GM19395 (cell line): Measurements from ENCODE around the gene ZNF766.
"Not testable (repeated sequence)": the region's sequence is repeated elsewhere in the genome, so short reads cannot be mapped to it uniquely, and the experiment has no call there.

Experiments
- ATAC-seq: cut with Tn5 transposase; IDR thresholded peaks from one replicate; pipeline ENCODE4 v1.9.1; 2021; ENCODE audit warnings: mild to moderate bottlenecking, moderate library complexity; ENCODE audit not compliant: unreplicated experiment

The ZNF766 gene

DNA sequence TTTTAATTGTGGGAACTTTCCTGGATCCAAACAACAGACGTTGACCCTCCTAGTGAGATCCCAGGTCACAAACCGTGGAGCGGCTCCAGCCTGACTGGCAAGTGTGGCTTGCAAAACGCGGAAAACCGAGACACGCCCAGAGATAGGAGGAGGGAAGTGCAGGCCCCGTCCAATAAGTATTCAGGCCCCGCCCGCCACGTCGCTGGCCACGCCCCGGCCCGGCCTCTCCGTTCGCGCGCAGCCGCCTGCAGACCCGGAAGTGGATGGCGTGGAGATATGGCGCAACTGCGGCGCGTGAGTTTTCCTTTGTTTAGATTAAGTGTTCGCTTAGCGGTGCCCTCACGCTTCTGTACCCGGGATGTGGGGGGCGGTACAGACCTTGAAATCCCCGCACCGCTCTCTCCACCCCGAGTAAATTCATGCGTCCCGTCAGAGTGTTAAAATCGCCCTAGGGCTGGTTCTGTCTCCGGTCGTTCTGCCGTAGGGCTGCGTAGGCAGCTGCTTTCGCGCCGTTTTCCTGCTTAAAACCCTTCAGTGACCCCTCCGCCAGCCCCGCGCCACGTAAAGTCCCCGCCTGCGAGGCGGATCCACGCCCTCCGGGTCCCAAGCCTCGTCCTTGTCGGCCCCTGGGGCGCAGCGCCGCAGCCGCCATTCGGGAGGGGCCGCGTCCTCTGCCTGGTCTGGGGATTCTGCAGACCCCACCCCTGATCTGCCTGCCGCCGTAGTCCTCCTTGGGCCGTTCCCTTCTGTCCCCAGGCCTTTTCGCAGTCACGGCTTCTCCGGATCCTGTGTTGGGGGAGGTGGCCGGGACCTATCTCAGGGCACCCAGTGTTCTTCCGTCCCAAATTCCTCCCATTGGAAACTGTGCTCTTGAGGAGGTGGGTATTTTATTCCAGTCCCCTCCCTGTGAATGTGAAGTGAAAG, at the start of gene ZNF766:
Gene ZNF766, plus strand, starts transcription at position 250 of the 924 bp plus-strand sequence. Its CDS starts 27 bp downstream, at position 277.
- ATAC-seq: peak; percentile 93

DNA sequence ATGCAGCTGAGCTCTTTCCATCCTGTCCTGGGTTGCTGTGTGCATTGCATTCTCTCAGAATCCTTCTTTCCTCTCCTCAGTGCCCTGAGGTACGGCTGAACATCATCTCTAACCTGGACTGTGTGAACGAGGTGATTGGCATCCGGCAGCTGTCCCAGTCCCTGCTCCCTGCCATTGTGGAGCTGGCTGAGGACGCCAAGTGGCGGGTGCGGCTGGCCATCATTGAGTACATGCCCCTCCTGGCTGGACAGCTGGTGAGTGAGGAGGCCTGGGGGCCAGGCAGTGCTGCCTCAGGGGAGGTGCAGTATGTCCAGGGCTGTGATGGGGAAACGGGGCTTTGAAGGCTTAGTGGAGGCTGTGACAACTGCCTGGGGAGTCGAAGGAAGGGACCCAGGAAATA, 49.8 kb upstream of the ZNF766 start:
- ATAC-seq: no peak

DNA sequence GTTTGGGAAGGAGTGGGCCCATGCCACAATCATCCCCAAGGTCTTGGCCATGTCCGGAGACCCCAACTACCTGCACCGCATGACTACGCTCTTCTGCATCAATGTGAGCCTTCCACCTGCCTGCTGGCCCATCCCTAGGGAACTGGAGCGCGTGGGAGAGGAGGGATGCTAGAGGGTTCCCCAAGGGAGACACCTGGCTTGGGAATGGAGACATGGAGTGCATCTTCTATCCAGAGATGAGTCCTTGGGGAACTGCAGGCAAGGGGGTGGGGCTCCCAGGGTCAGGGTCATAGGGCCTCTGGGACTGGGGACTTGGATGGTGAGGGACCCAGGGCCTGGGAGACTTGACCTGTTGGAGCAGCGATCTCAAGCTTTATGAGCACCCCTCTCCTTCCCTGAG, 48.4 kb upstream of the ZNF766 start:
- ATAC-seq: no peak

DNA sequence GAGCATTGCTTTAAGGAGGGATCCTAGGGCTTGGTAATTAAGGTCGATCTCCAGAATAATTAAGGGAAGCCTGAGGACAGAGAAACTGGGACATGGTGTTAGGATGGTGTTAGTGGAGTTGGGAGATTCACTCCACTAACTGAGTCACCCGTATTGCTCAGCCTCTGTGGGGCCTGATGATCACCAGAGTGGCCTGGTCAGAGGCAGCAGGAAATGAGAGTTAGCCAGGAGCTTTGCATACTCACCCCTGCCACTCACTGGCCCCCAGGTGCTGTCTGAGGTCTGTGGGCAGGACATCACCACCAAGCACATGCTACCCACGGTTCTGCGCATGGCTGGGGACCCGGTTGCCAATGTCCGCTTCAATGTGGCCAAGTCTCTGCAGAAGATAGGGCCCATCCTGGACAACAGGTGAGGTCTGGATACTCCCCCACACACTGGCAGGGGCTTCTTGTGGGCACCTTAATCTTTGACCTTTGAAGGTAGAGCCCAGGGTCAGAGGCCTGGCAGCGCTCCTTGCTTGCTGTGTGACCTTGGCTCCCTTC, 47.5 kb upstream of the ZNF766 start:
- ATAC-seq: no peak

DNA sequence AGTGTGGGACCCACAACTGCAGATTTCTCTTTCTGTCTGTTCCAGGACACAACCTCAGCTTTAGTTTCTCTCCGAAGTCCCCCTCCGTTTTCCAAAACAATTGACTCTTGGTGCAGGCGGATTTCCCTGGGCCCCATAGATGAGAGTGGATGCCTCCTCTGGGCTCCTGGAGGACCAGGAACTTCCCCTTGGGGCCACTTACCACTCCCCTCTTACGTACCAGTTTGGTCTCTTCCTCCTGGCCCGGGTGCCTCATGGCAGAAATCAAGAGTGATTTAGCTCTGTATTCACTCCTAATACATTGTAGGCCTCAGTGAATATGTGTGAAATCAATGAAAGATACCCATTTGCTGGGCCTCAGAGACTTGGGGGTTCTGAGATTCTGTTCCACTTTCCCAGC, 45.2 kb upstream of the ZNF766 start:
- no peak for ATAC-seq

DNA sequence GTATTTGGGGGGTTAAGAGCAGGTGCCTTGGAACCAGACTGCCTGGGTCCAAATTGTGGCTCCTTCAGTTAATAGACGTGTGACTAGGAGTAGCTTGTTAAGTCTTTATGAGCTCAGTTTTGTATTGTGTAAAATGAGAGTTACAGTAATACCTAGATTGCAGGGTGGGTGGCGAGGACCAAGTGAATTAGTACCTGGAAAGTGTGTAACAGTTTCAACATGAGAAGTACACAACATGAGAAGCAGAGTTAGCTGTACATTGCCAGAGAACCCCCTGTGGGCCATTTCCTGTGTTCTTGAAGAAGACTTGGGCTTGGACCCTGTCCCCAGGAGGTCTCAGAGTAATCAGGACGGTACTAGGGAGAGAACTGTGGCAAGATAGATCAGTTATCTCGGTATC, 42.7 kb upstream of the ZNF766 start:
- ATAC-seq: no peak

DNA sequence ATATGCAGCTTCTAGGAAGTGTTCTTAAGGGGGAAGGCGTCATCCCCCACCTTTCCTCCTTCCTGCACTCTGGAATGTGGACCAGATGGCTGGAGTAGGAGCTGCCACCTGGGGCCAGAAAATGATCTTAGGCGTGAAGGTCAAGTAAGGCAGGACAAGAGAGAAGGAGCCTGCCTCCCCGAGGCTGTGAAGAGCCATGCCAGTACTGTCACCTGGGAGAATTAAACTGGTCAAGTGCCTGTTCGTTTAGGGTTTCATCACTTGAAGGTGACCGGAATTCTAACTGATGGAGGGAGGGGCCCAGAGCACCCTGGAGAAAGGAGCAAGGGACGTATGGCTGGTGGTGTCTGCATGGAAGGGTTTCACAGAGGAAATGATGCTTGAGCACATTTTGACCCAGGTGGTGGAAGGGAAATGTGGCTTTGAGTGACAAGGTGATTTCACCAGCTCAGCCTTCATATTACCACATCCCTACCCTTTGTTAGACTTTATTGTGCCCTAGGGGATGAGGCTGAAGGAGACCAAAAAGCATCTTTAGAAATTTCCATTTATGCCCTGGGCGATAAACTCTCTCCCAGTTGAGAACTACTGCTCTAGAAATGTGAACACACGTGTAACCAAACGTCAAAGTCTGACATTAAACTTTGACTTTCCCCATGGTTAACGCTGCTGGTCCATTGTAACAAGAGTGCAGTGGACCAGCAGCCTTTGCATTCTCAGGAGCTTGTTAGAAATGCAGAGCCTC, 42.0 kb upstream of the ZNF766 start:
- ATAC-seq: no peak

DNA sequence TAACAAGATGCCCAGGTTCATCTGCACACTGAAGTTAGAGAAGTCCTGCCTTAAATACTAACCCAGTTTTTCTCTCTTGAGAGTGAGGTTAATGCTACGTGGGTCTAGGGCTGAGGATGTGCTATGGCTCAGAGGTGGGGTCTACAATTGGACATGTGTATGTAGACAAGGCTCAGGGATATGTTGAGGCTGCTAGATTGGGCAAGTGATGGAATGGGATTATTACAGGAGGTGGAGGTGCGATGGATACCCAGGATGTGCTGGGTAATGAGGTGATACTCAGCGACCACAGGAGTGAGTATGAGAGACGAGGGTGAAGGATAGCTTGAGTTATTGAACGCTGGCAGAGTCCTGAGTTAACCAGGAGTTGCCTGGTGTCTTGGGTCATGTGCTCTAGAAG, 41.4 kb upstream of the ZNF766 start:
- ATAC-seq: no peak

DNA sequence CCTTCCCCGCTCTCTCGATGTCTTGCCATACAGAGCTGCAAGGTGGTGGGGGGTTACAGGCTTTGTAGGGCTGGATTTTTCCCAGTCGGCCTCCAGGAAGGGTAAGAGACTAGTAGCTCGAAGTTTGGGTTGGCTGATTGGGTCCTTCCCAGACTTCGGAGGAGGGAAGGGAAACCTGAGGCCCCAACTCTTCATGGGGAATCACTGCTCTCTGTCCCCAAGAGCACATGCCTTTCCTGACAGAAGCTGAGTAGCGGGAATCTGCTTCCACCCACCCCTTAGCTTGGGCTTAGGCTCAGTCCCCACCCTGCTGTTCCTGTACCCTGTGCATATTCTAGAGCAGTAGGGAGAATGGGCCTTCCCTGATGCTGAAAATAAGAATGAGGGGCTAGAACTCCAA, 39.9 kb upstream of the ZNF766 start:
- ATAC-seq: no peak

DNA sequence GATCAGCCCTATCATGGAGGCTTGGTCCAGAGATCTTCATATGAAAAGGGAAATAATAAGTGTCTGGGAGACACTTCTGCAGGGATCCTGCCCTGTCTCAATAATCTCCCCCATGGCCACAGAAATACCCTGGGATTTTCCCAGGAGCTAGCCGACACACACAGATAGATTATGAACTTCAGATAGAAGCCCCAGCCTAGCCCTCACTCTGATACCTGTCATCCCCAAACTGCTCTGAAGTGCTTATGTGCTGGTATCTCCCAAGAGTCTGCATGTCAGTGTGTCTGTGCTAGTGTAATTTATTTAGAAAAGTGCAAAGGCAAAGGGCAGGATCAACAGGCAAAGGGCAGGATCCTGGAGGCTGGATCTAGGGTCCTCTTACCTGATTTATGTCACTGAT, 38.7 kb upstream of the ZNF766 start:
- no peak for ATAC-seq

DNA sequence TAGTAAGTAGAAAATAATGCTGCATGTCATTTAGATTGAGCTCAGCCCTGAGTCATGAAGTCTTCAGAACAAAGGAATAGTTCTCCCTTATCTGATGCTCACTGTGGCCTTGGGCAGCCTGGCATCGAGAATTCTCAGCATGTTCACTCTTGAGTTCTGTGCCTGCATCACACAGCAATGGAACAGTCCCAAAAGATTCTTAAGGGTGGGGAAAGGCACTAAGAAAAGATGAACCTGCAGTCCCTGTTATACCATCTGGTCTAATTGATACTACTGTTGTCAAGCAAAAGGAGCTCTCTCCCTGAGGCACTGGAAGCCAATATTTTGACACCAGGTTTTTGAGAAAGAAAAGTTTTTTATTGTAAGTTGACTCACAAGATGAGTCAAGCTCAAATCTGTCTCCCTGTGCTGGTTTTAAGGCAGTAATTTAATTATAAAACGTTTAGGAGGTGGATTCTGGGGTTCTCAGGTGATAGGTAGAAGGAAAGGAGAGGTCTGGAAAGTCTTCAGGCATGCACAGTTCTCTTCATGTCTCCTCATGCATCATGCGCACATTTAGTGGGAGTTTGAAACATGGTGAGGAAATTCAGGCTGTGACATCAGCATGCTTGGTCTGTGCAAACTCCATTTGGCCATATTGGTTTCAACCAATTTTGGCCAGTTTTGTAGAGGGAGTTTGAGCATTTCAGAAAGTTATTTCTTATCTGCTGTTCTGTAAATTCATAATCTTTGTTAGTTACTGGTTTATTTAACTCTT, 38.1 kb upstream of the ZNF766 start:
- ATAC-seq: no peak

DNA sequence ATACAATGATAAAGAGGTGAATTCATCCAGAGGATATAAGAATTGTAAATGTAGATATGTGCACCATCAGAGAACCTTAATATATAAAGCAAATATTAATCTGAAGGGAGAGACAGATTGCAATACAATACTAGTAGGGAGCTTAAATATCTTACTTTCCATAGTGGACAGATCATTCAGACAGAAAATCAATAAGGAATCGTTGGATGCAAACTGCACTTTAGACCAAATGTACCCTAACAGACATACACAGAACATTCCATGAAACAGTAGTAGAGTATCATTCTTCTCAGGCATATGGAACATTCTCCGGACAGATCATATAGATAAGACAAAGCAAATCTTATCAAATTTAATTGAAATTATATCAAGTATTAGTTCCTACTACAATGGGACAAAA, 35.0 kb upstream of the ZNF766 start:
- ATAC-seq: no peak

DNA sequence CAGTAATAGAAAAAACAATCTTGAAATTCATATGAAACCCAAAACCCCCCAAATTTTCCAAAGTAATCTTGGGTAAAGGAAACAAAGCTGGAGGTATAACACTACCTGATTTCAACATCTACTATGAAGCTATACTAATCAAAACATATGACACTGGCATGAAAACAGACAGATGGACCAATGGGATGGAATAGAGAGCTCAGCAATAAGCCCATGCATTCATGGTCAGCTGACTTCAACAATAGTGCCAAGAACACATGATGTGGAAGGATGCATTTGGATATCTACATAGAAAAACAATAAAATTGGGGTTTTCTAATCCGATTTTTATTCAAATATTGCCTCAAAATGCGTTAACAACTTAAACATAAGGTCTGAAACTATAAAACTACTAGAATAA, 32.2 kb upstream of the ZNF766 start:
- no peak for ATAC-seq

DNA sequence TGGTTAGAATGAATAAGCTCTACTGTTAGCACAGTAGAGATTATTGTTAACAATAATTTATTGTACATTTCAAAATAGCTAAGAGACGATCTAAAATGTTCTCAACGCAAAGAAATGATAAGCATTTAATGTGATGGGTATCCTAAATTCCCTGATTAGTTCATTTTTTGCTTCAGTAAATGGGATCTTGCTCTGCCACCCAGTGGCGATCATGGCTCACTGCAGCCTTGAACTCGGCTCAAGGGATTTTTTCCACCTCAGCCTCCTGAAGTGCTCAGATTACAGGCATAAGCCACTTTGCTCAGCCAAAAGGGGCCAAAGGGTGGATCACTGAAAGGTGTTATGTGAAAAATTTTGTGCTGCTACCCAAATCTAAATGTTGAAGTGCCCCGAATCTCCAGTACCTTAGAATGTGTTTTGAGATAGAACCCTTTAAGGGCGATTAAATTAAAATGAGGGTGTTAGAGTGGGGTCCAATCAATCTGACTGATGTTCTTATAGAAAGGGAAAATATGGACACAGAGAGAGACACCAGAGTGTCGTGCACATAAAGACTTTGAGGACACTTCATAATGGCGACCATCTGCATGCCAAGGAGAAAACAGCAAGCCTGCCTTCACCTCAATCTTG, 31.5 kb upstream of the ZNF766 start:
- no peak for ATAC-seq

DNA sequence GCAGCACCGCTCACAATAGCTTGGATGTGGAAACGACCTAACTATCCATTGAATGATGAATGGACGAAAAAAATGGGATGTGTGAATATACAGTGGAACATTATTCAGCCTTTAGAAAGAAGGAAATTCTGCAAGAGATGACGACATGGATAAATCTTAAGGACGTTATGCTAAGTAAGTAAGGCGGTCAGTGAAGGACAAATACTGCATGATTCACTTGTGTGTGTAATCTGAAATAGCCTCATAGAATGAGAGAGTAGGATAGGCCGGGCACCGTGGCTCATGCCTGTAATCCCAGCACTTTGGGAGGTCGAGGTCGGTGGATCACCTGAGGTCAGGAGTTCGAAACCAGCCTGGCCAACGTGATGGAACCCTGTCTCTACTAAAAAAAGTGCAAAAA, 25.4 kb upstream of the ZNF766 start:
- no peak for ATAC-seq

DNA sequence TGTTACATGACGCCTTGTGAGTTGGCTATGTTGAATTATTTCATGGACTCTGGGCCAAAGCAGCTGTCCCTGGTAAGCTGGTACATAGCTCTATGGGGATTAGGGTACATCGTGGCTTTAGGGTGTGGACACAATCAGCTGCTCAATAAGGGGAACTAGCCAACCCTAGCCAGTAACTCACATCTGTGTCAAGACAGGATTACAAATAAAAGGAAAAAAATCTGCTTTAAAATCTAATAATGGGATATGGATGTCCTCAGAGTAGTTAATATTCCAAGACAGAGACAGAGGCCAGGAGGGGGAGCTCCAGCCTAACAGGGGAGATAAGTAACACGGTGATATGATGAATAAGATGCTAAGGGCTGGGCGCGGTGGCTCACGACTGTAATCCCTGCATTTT, 21.1 kb upstream of the ZNF766 start:
- no peak for ATAC-seq

DNA sequence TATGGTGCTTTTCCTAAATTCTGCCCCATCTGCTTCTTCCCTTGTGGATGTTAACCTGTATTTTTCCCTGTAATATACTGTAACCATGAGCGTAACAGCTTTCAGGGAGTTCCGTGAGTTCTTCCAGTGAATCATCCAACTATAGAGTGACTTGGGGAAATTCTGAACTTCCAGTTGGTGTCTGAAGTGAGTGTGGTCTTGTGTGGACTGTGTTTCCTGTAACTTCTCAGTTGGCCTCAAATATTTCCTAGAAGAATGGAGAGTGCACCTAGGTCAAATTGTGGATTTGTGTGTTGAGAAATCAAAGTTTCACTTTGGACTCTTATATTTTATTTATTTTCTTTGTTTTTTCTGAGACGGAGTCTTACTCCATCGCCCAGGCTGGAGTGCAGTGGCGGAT, 11.0 kb upstream of the ZNF766 start:
- no peak for ATAC-seq

DNA sequence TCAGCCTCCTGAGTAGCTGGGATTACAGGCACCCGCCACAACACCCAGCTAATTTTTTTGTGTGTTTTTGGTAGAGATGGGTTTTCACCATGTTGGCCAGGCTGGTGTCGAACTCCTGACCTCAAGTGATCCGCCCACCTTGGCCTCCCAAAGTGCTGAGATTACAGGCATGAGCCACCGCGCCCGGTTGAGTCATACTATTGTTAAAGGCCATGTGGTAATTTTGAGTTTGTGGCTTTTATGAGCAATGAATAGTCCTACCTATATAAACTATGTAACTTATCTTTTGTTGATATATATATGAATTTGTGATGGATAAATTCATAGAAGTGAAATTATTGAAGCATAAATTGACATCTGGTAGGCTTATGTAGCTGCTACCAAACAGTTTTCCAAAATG, 3.8 kb upstream of the ZNF766 start:
- not testable (repeated sequence) for ATAC-seq

DNA sequence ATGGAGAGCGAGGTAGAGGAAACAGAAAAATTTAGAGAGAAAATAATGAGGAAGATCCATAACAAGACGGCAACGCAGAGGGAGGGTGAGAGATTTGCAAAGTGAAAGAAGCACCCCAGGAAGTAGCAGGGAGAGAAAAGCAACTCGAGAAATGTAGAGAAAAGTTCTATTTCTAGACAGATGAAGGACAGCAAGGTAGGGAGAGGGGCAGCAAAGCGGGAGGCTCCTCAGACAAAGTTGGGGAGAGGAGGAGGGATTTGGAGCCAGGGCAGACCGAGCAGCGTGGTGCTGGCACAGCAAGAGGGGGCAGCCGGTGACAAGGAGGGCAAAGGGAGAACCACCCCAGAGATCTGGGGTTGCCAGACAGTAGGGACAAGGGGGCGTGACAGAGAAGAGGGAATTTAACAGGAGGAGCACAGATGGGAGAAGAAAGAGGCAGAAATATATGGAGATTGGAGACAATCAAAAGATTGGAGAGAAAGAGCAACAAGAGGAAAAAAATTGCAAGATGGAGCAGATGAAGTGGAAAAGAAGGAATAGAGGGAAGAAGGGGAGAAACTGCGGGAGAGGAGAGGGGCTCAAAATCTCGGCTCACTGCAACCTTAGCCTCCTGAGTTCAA, 989 bp downstream of the ZNF766 start:
- ATAC-seq: no peak

DNA sequence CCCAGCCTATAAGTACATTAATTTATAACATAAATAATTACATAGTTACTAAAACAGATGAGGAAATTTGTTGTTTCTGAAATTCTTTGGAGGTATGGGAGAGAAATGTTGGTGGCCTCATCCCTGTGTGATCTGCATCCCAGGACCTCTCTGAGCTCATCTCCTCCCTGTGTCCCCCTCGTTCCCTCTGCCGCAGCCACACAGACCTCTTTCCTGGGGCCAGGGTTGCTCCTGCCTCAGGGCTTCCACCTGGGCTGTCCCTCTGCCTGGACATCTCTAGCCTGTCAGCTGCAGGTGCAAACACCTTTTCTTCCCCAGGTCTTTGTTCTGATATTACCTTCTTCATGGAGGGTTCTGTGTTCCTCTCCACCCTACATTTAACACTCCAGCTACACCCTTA, 3.9 kb downstream of the ZNF766 start:
- ATAC-seq: no peak
